Endothelial cell of umbilical vein (primary cell): ENCODE data around the gene ZNF790. TPM values are rescaled to one million over a fixed set of nuclear protein-coding genes. Genes with fewer than 3 reads are reported as not detected.

Experiments used
- BruUV-seq: library from RNA; stranded (reverse); fragments of 400-500 nt; replicated peaks from 2 replicates; lab custom pipeline; 2021; lab: Mats Ljungman, UMichigan
- CTCF ChIA-PET: fragments of 300-600, 350-600 bp; sonication (Branson Sonifier 250); formaldehyde crosslinking; loops from one replicate; lab custom pipeline; 2021; ENCODE audit warnings: antibody characterized with exemption, inconsistent platforms; lab: Charles Lee
- POLR2A ChIA-PET: fragments of 300-600, 350-600 bp; sonication (Branson Sonifier 250); formaldehyde crosslinking; loops from one replicate; lab custom pipeline; 2021; ENCODE audit warnings: antibody characterized with exemption, inconsistent platforms; lab: Charles Lee
- DNase-seq: peaks from one replicate; pipeline ENCODE4 v3.0.0-alpha.2; 2011; ENCODE audit warnings: low read depth, low spot score
- FAIRE-seq: peaks from 2 replicates; lab custom pipeline; 2011; peaks lifted over from hg19 to GRCh38; lab: Jason Lieb, UNC
- H2AFZ ChIP-seq: 2 replicates; pipeline ENCODE4 v1.6.0; 2012; ENCODE audit warnings: low read depth, low read length, control low read depth, inconsistent platforms
- H3K27ac ChIP-seq: 2 replicates; pipeline ENCODE4 v1.5.1; 2011; ENCODE audit warnings: low read depth, mild to moderate bottlenecking, control low read depth, low read length, moderate library complexity; ENCODE audit not compliant: insufficient read depth
- H3K27me3 ChIP-seq, 2 experiments: 2 replicates each; pipeline versions ENCODE4 v1.6.0 to v1.6.1; 2011; ENCODE audit warnings: low read length in 2 of 2, mixed read lengths in 1 of 2; ENCODE audit not compliant: control insufficient read depth in 2 of 2, insufficient read depth in 2 of 2
- H3K36me3 ChIP-seq, 2 experiments: 2 replicates in 1 of 2; 3 replicates in 1 of 2; pipeline ENCODE4 v1.5.1; 2011; ENCODE audit warnings: low read length in 2 of 2, mild to moderate bottlenecking in 1 of 2, moderate library complexity in 1 of 2; ENCODE audit not compliant: control insufficient read depth in 2 of 2, insufficient read depth in 2 of 2; ENCODE audit errors: extremely low read depth in 1 of 2
- H3K4me1 ChIP-seq: 3 replicates; pipeline ENCODE4 v1.5.1; 2011; ENCODE audit warnings: mild to moderate bottlenecking, low read length; ENCODE audit not compliant: control insufficient read depth, insufficient read depth; ENCODE audit errors: extremely low read depth
- H3K4me2 ChIP-seq: 2 replicates; pipeline ENCODE4 v1.6.1; 2011; ENCODE audit warnings: low read length, control low read depth, mixed read lengths; ENCODE audit not compliant: insufficient read depth
- H3K4me3 ChIP-seq, 3 experiments: fragments of 200-600 bp in 1 of 3; sonication (generic), shearing (Covaris generic) in 1 of 3; replicated peaks in 1 of 3; 2 replicates each; pipeline ENCODE4 v1.5.1; 2011 to 2016; ENCODE audit warnings: control low read depth in 3 of 3, low read length in 3 of 3, mild to moderate bottlenecking in 2 of 3, inconsistent platforms in 1 of 3, low read depth in 1 of 3, moderate library complexity in 1 of 3; ENCODE audit not compliant: insufficient read depth in 1 of 3
- H3K79me2 ChIP-seq: 2 replicates; pipeline ENCODE4 v1.6.0; 2012; ENCODE audit warnings: low read length, inconsistent platforms; ENCODE audit not compliant: control insufficient read depth, insufficient read depth
- H3K9ac ChIP-seq: replicated peaks from 2 replicates; pipeline ENCODE3; 2011; ENCODE audit warnings: low read length, control low read depth; ENCODE audit not compliant: insufficient read depth; ENCODE audit errors: extremely low read depth
- H3K9me1 ChIP-seq: replicated peaks from 3 replicates; pipeline ENCODE4 v1.6.0; 2011; ENCODE audit warnings: mild to moderate bottlenecking, low read length; ENCODE audit not compliant: control insufficient read depth, insufficient read depth; ENCODE audit errors: extremely low read depth
- H3K9me3 ChIP-seq: replicated peaks from 2 replicates; pipeline ENCODE4 v1.5.1; 2012; ENCODE audit warnings: low read length, inconsistent platforms; ENCODE audit not compliant: control insufficient read depth, insufficient read depth
- H4K20me1 ChIP-seq: replicated peaks from 2 replicates; pipeline ENCODE3; 2011; ENCODE audit warnings: mild to moderate bottlenecking, low read length; ENCODE audit not compliant: control insufficient read depth, insufficient read depth; ENCODE audit errors: extremely low read depth
- EZH2 ChIP-seq: IDR thresholded peaks from 2 replicates; pipeline ENCODE4 v1.6.1; 2012; ENCODE audit warnings: borderline replicate concordance, low read depth, mild to moderate bottlenecking, moderate library complexity, low read length, inconsistent platforms; ENCODE audit not compliant: severe bottlenecking
- FOS ChIP-seq: IDR thresholded peaks from 2 replicates; pipeline ENCODE4 v1.6.1; 2011; ENCODE audit warnings: mild to moderate bottlenecking, low read length, moderate library complexity, borderline replicate concordance; ENCODE audit not compliant: insufficient read depth
- GATA2 ChIP-seq: IDR thresholded peaks from 2 replicates; pipeline ENCODE4 v1.7.0; 2011; ENCODE audit warnings: low read depth, mild to moderate bottlenecking, moderate library complexity, mixed read lengths, low read length; ENCODE audit not compliant: insufficient read length, insufficient read depth
- JUN ChIP-seq: IDR thresholded peaks from 2 replicates; pipeline ENCODE4 v1.6.1; 2011; ENCODE audit warnings: borderline replicate concordance, low read depth; ENCODE audit not compliant: insufficient read length, insufficient read depth
- POLR2A ChIP-seq: IDR thresholded peaks from 2 replicates; pipeline ENCODE4 v1.6.1; 2012; ENCODE audit warnings: low read depth, mild to moderate bottlenecking, control low read depth, low read length
- POLR2AphosphoS5 ChIP-seq: IDR thresholded peaks from 2 replicates; pipeline ENCODE4 v1.6.1; 2012; ENCODE audit warnings: low read depth, mild to moderate bottlenecking, control low read depth, low read length, moderate library complexity; ENCODE audit not compliant: insufficient read depth
- dilution Hi-C: fragments of 300-500 bp; cut with MboI; formaldehyde crosslinking; loops from one replicate; pipeline ENCODE4 v1.15.0; 2019; ENCODE audit warnings: low sequenced_read_pairs; ENCODE audit not compliant: extremely low pct_ligation_motif_present
- intact Hi-C: fragments of 100-400 bp; cut with micrococcal nuclease; formaldehyde crosslinking; loops from one replicate; pipeline ENCODE4 v1.10.0; 2022
- polyA plus RNA-seq, 4 experiments: library from polyadenylated mRNA; depleted of rRNA in 3 of 4; stranded (reverse) in 3 of 4; unstranded in 1 of 4; fragments of >200 nt; gene quantifications; 2 replicates each; pipeline versions ENCODE4 v1.2.1 to v1.2.3, GENCODE V29; 2011 to 2012; ENCODE audit warnings: missing spikeins in 1 of 4
- total RNA-seq: library from RNA; stranded (reverse); gene quantifications from 2 replicates; pipeline ENCODE4 v1.2.3, GENCODE V29; 2021
- TF ChIP-seq, protein P1 (sequence below): IDR thresholded peaks from 2 replicates; pipeline ENCODE4 v1.6.1; 2011; ENCODE audit not compliant: insufficient read depth, insufficient read length

ZNF790 gene
- total and polyA plus RNA-seq, 2 donors (not counting 3 experiments of a cell fraction or from before 2014, with no cell fraction given): 2.1 to 5.6 TPM

DNA sequence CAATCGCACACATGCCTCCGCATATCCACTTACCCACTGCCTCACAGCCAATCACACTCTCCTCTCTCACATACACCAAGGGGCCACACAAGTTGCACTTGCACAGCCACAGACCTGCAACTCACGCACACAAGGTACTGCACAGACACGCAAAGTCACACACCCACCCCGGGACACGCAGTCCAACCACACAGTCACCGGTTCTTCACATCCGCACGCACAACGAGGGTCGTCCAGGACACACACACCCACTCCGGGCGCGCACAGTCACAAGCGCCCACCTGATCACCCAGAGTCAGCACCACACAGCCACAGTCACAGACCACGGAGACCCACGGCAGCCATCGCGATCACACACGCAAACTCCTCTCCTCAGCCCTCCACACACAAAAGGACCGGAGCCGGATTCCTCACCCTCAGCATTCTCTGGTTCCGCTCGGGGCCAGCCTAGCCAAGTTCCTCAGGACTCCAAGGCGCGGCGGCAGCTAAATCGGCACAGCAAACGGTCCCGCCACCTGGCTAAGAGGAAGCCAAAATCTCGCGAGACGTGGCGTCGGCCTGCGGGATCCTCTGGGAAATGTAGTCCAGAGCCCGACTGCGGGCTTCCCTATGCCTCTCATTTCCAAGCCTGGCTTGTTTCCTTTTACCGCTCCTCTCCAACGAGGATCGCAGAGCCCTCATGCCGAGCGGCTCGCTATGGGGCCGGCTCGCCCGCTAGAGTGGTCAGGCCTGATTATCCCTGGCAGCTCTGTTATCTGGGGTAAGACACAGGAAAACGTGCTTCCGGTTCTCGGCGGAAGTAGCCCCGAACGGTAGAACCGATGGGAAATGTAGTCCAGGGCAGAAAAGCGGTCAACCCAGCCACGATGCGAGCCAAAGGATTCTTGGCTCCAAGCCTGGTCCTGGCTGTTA, 65.6 kb downstream of the ZNF790 start, which contains the start of gene ZNF850:
Gene ZNF850 (minus strand): TSS at position 497 of the 912 bp plus-strand sequence. CDS start 10,201 bp downstream, outside the sequence.
- dilution Hi-C loops: no loop called here

DNA sequence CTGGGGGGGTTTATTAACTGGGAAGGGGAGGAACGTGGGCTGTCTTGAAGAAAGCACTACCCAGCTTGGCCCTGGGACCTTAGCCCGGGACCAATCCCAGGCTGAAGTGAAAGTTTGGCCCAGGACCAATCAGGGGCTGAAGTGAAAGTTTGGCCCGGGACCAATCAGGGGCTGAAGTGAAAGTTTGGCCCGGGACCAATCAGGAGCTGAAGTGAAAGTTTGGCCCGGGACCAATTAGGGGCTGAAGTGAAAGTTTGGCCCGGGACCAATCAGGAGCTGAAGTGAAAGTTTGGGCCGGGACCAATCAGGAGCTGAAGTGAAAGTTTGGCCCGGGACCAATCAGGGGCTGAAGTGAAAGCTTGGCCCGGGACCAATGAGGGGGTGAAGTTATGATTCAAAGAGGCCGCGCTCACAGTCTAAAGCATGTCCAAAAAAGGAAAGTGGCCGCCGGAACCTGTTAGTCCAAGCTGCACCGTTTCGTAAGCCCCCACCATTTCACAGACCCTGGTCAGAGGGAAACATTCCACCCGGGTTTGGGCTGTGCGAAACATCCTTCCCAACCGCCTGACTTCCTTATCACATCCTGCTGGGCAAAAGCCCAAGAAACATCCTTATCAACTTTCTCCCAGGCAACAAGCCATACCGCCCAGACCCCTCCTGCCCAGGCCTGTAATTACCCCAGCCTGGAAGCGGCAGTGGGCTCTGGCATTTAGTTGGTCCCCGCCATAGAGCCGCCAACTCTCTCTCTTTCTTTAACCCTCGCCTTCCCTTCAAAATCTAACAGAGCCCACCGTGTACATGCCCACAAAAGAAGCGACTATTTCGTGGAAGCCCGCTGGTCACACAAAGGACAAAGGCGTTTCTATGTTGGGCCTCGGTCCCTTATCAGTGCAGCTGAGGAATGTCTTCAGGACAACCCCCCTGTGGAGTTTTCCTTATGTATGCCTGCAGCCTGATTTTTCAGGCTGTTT, 66.6 kb downstream of the ZNF790 start:
- H3K9me3 ChIP-seq: no peaks in the 10 kb centered on the region
- dilution Hi-C loops: no loop called here
- intact Hi-C loops: loop anchor here (1.0 to 10.0 kb wide), 7 partner anchors 26 to 696 kb away; partner anchors contain the start of genes ZNF146, ZNF260, ZNF345 and ZNF565
- H3K27me3 ChIP-seq: no peaks in the 10 kb centered on the region
- FAIRE-seq (peak; percentile 88), DNase-seq (peak; percentile 94)
- ChIA-PET CTCF (interaction anchor here (0.6 to 0.8 kb wide), 3 partner anchors 26 to 89 kb away, joined by 3 to 4 read pairs (median 3); partner anchors contain the start of gene ZNF345), POLR2A (interaction anchor here (0.6 kb wide), 1 partner anchor 410 kb away, joined by 3 read pairs; no protein-coding TSS in a partner anchor)
- H2AFZ ChIP-seq: peak overlapping the region; percentile 93
- no peaks in the 10 kb centered on the region for H3K36me3 ChIP-seq
- H3K79me2 ChIP-seq: peaks cover 10% of the 10 kb centered on the region
- H3K9me1 ChIP-seq: no peaks in the 10 kb centered on the region
- peak overlapping the region; percentile 45 for H3K9ac ChIP-seq
- peak overlapping the region; percentile 31 to 76 (median 58) for H3K4me3 ChIP-seq
- H3K4me2 ChIP-seq: peak overlapping the region; percentile 77
- no peaks in the 10 kb centered on the region for H4K20me1 ChIP-seq
- H3K4me1 ChIP-seq: peaks cover 11% of the 10 kb centered on the region
- TF ChIP-seq JUN: no peak
- TF ChIP-seq POLR2AphosphoS5: no peak
- TF ChIP-seq, protein P1, sequence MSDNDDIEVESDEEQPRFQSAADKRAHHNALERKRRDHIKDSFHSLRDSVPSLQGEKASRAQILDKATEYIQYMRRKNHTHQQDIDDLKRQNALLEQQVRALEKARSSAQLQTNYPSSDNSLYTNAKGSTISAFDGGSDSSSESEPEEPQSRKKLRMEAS: no peak
- peak; percentile 49 for TF ChIP-seq POLR2A
- peak; percentile 35 for TF ChIP-seq GATA2
- TF ChIP-seq FOS: no peak
- no peak for TF ChIP-seq EZH2
- H3K27ac ChIP-seq: peak overlapping the region; percentile 33
- no TSS peak for BruUV-seq

More for the DNA sequence above, 65.6 kb downstream of the ZNF790 start, which contains the start of gene ZNF850:
- no peaks in the 10 kb centered on the region for H4K20me1 ChIP-seq
- peak within 1 kb of the TSS; percentile 77 for H3K4me2 ChIP-seq
- H3K9me1 ChIP-seq: no peaks in the 10 kb centered on the region
- H3K9ac ChIP-seq: peak within 1 kb of the TSS; percentile 45
- DNase-seq: peak; percentile 92
- TSS peak; percentile 69 for BruUV-seq
- ChIA-PET POLR2A (no interaction called here), CTCF (no interaction called here)
- no peaks in the 10 kb centered on the region for H3K27me3 ChIP-seq
- H3K27ac ChIP-seq: peak within 1 kb of the TSS; percentile 33
- H3K4me1 ChIP-seq: peaks cover 11% of the 10 kb centered on the region
- TF ChIP-seq POLR2AphosphoS5 (peak; percentile 17), POLR2A (no peak)
- H3K79me2 ChIP-seq: peaks cover 10% of the 10 kb centered on the region
- no peaks in the 10 kb centered on the region for H3K36me3 ChIP-seq
- intact Hi-C loops: loop anchor here (1.0 to 10.0 kb wide), 7 partner anchors 25 to 695 kb away; partner anchors contain the start of genes ZNF146, ZNF260, ZNF345 and ZNF565
- H3K4me3 ChIP-seq: peak within 1 kb of the TSS; percentile 31 to 76 (median 40)
- H2AFZ ChIP-seq: peak within 1 kb of the TSS; percentile 93
- H3K9me3 ChIP-seq: no peaks in the 10 kb centered on the region
- FAIRE-seq: peak; percentile 92
